Measurements from ENCODE around the gene RRP1. TPM values are rescaled to one million over a fixed set of nuclear protein-coding genes. Genes with fewer than 3 reads are reported as not detected.

RRP1 gene
- total RNA-seq (2021; ENCODE audit: unreplicated experiment) (53.9 TPM), Bru-seq, nascent RNA (percentile 82 among the genes with signal in this experiment), BruChase-seq, experiment 1, labeled RNA remaining after a 6-hour chase (percentile 83 among the genes with signal in this experiment), BruChase-seq, experiment 2, labeled RNA remaining after a 2-hour chase (percentile 82 among the genes with signal in this experiment)
- polyA plus RNA-seq (2012) = 33.9 and 34.2 TPM in 2 replicates
- long read RNA-seq, transcript RRP1-207 (13 exons, 3,022 nt) = major isoform, 135 of 188 reads
- long read RNA-seq, partial matches to known transcripts = 8 of 188 reads
- long read RNA-seq, other reads (novel, unspliced or antisense) = 41 of 188 reads

- ChIA-PET RAD21 (ENCODE audit: low non-redundant PET in 1 of 2, low total read pairs in 2 of 2, uncharacterized antibody in 2 of 2, unreplicated experiment in 2 of 2) (no interaction called here), CTCF (interaction anchor here (1.1 kb wide), 1 partner anchor 9 kb away, joined by 4 read pairs; no protein-coding TSS in a partner anchor), POLR2A (no interaction called here)
- Histone ChIP-seq H3K4me2 (ENCODE audit: low read length) (peak within 1 kb of the TSS; percentile 86), H3K4me1 (ENCODE audit: control insufficient read depth in 1 of 2, insufficient read depth in 2 of 2, low read length in 2 of 2) (peaks cover 4 to 20% of the 10 kb centered on the region in 2 experiments; a peak in 3 of 4 replicates), H3K27me3 (ENCODE audit: insufficient read depth, low read length) (no peaks in the 10 kb centered on the region), H3K36me3 (ENCODE audit: control insufficient read depth in 1 of 2, insufficient read depth in 2 of 2, low read length in 2 of 2) (peaks cover 26 to 38% of the 10 kb centered on the region in 2 experiments), H3K9me2 (ENCODE audit: insufficient read depth) (no peaks in the 10 kb centered on the region), H3K27ac (ENCODE audit: low read depth, low read length) (peak within 1 kb of the TSS; percentile 79), H3K79me2 (ENCODE audit: insufficient read depth, low read length) (peaks cover 51% of the 10 kb centered on the region), H2AFZ (ENCODE audit: low read depth, low read length, poor library complexity, severe bottlenecking) (peak within 1 kb of the TSS; percentile 90), H3K9ac (ENCODE audit: low read length) (peak within 1 kb of the TSS; percentile 95), H3K9me3 (ENCODE audit: control insufficient read depth in 1 of 2, insufficient read depth in 1 of 2, low read depth in 1 of 2, low read length in 2 of 2) (no peaks in the 10 kb centered on the region), H3K4me3 (replicated peaks in 1 of 2; ENCODE audit: low read depth in 1 of 2, low read length in 2 of 2) (peak within 1 kb of the TSS; percentile 79 to 98), H4K20me1 (ENCODE audit: insufficient read depth) (no peaks in the 10 kb centered on the region; the same call in 1 of the 2 replicates)
- DNase-seq (ENCODE audit: low read depth, low spot score) = peak; percentile 59
- BruUV-seq (replicated peaks) = no TSS peak
- ATAC-seq = peak; percentile 92
- TF ChIP-seq ZBTB33 (IDR thresholded peaks at IDR 0.05; ENCODE audit: extremely low read depth, insufficient replicate concordance, low read length) (no peak), YY1 (IDR thresholded peaks at IDR 0.05; ENCODE audit: extremely low read depth, insufficient replicate concordance, low read depth, low read length) (peak; percentile 58), ZFX (IDR thresholded peaks at IDR 0.05) (peak; percentile 82; the same call in 1 of the 2 replicates), EGR1 (IDR thresholded peaks at IDR 0.05; ENCODE audit: low read depth) (no peak), RAD21 (IDR thresholded peaks at IDR 0.05; ENCODE audit: low read depth) (no peak), TCF7L2 (IDR thresholded peaks at IDR 0.05; ENCODE audit: borderline replicate concordance, extremely low read depth, insufficient read depth, insufficient read length) (peak; percentile 26), CTCF (IDR thresholded peaks at IDR 0.05 in 2 of 3, conservative IDR thresholded peaks at IDR 0.05 in 1 of 3; ENCODE audit: borderline replicate concordance in 1 of 3, insufficient read depth in 1 of 3, low read depth in 2 of 3, low read length in 2 of 3) (peak in 2 of 3 experiments; percentile 82 to 94; a peak in 4 of 6 replicates), POLR2AphosphoS5 (IDR thresholded peaks at IDR 0.05; ENCODE audit: low read depth, low read length) (peak; percentile 90), POLR2A (IDR thresholded peaks at IDR 0.05; ENCODE audit: borderline replicate concordance, extremely low read depth, insufficient read depth, insufficient read length) (peak; percentile 94)
- intact Hi-C loops (cut with micrococcal nuclease) = no loop called here
Observed at GRCh38 chr21:43789276-43790009, at the start of gene RRP1. RRP1 (plus strand) TSS chr21:43789577; CDS start chr21:43789630, 53 bp downstream.
